Keratinocyte (primary cell): Measurements from ENCODE around the gene USP47. TPM values are rescaled to one million over a fixed set of nuclear protein-coding genes. Genes with fewer than 3 reads are reported as not detected.

Experiments used
- DNase-seq: peaks from one replicate; pipeline ENCODE4 v3.0.0-alpha.2; 2011; ENCODE audit warnings: low read depth, missing footprints, low spot score
- FAIRE-seq: peaks from 2 replicates; lab custom pipeline; 2011; peaks lifted over from hg19 to GRCh38; lab: Jason Lieb, UNC
- H2AFZ ChIP-seq: 2 replicates; pipeline ENCODE4 v1.6.0; 2012; ENCODE audit warnings: low read length, control low read depth, inconsistent platforms; ENCODE audit not compliant: control insufficient read depth
- H3K27ac ChIP-seq: 2 replicates; pipeline ENCODE4 v1.5.1; 2011; ENCODE audit warnings: low read length; ENCODE audit not compliant: control insufficient read depth, insufficient read depth
- H3K27me3 ChIP-seq: 3 replicates; pipeline ENCODE4 v1.6.0; 2011; ENCODE audit warnings: low read length; ENCODE audit not compliant: control insufficient read depth, insufficient read depth; ENCODE audit errors: extremely low read depth
- H3K36me3 ChIP-seq, 2 experiments: 2 replicates in 1 of 2; 3 replicates in 1 of 2; pipeline ENCODE4 v1.5.1; 2011; ENCODE audit warnings: low read length in 2 of 2, mild to moderate bottlenecking in 1 of 2; ENCODE audit not compliant: control insufficient read depth in 2 of 2, insufficient read depth in 2 of 2; ENCODE audit errors: extremely low read depth in 1 of 2
- H3K4me1 ChIP-seq: 3 replicates; pipeline ENCODE4 v1.5.1; 2011; ENCODE audit warnings: low read length; ENCODE audit not compliant: control insufficient read depth, insufficient read depth; ENCODE audit errors: extremely low read depth
- H3K4me2 ChIP-seq: 3 replicates; pipeline ENCODE4 v1.6.0; 2011; ENCODE audit warnings: low read depth, low read length; ENCODE audit not compliant: control insufficient read depth, insufficient read depth; ENCODE audit errors: extremely low read depth
- H3K4me3 ChIP-seq, 3 experiments: fragments of 200-600 bp in 1 of 3; sonication (generic) in 1 of 3; 2 replicates in 2 of 3; 3 replicates in 1 of 3; pipeline ENCODE4 v1.5.1; 2011 to 2016; ENCODE audit warnings: low read length in 3 of 3, mild to moderate bottlenecking in 3 of 3, control low read depth in 2 of 3, inconsistent platforms in 1 of 3, low read depth in 1 of 3, mixed read lengths in 1 of 3, mixed run types in 1 of 3, moderate library complexity in 1 of 3; ENCODE audit not compliant: control insufficient read depth in 2 of 3, insufficient read depth in 2 of 3; ENCODE audit errors: extremely low read depth in 1 of 3
- H3K79me2 ChIP-seq: 2 replicates; pipeline ENCODE4 v1.6.0; 2012; ENCODE audit warnings: low read length; ENCODE audit not compliant: control insufficient read depth, insufficient read depth
- H3K9ac ChIP-seq: 3 replicates; pipeline ENCODE4 v1.6.0; 2011; ENCODE audit warnings: low read length; ENCODE audit not compliant: control insufficient read depth, insufficient read depth; ENCODE audit errors: extremely low read depth
- H3K9me1 ChIP-seq: 3 replicates; pipeline ENCODE4 v1.6.0; 2011; ENCODE audit warnings: low read length; ENCODE audit not compliant: control insufficient read depth, insufficient read depth; ENCODE audit errors: extremely low read depth
- H3K9me3 ChIP-seq: 2 replicates; pipeline ENCODE4 v1.5.1; 2012; ENCODE audit warnings: low read depth, low read length; ENCODE audit not compliant: control insufficient read depth
- H4K20me1 ChIP-seq: 3 replicates; pipeline ENCODE4 v1.6.0; 2011; ENCODE audit warnings: low read length; ENCODE audit not compliant: control insufficient read depth, insufficient read depth; ENCODE audit errors: extremely low read depth
- EZH2 ChIP-seq: IDR thresholded peaks from one replicate; pipeline ENCODE4 v1.6.1; 2012; ENCODE audit warnings: inconsistent platforms, mild to moderate bottlenecking, low read length, moderate library complexity
- dilution Hi-C: fragments of 300-500 bp; cut with MboI; formaldehyde crosslinking; loops from one replicate; pipeline ENCODE4 v1.7.0; 2020; ENCODE audit warnings: low sequenced_read_pairs; ENCODE audit not compliant: extremely low pct_ligation_motif_present
- polyA plus RNA-seq, 5 experiments: library from polyadenylated mRNA; depleted of rRNA in 3 of 5; stranded (reverse) in 3 of 5; stranded (forward) in 1 of 5; unstranded in 1 of 5; fragments of >200 nt; gene quantifications; 1 replicate in 1 of 5; 2 replicates in 3 of 5; 3 replicates in 1 of 5; pipeline versions ENCODE4 v1.2.1 to v1.2.3, GENCODE V29; 2011 to 2012; ENCODE audit warnings: missing spikeins in 2 of 5, low read depth in 1 of 5, low replicate concordance in 1 of 5
- TF ChIP-seq, protein P1 (sequence below), 3 experiments: IDR thresholded peaks in 1 of 3; conservative IDR thresholded peaks in 1 of 3; optimal IDR thresholded peaks in 1 of 3; 2 replicates in 2 of 3; 3 replicates in 1 of 3; pipeline versions ENCODE3 to v1.5.1; 2011; ENCODE audit warnings: low read length in 3 of 3, mild to moderate bottlenecking in 3 of 3, moderate library complexity in 2 of 3, control low read depth in 1 of 3, inconsistent platforms in 1 of 3; ENCODE audit not compliant: insufficient read depth in 2 of 3; ENCODE audit errors: extremely low read depth in 1 of 3

Gene USP47
- polyA plus RNA-seq, 1 donor (not counting 4 experiments of a cell fraction or from before 2014, with no cell fraction given), result 22.4 TPM

DNA sequence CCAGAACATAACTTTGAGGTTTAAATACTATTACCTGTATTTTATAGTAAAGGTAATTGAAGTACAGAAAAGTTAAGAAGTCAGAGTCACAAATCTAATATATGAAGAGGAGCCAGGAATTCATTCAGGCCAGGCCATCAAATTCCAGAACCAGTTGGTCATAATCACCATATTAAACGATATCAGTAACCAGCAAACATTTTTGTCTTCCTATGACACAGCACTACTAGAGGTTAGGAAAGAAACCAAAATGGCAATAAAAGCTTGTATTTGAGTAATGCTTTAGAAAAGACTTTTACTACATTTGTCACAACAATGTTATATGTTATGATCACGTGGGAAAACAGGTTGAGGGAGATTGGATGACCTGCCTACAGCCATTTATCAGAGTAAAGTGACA is 104.4 kb downstream of the USP47 start:
- H3K9me3 ChIP-seq, result no peaks in the 10 kb centered on the region
- H2AFZ ChIP-seq, result no peak overlapping the region
- FAIRE-seq, result no peak
- no peaks in the 10 kb centered on the region for H4K20me1 ChIP-seq
- TF ChIP-seq, protein P1, sequence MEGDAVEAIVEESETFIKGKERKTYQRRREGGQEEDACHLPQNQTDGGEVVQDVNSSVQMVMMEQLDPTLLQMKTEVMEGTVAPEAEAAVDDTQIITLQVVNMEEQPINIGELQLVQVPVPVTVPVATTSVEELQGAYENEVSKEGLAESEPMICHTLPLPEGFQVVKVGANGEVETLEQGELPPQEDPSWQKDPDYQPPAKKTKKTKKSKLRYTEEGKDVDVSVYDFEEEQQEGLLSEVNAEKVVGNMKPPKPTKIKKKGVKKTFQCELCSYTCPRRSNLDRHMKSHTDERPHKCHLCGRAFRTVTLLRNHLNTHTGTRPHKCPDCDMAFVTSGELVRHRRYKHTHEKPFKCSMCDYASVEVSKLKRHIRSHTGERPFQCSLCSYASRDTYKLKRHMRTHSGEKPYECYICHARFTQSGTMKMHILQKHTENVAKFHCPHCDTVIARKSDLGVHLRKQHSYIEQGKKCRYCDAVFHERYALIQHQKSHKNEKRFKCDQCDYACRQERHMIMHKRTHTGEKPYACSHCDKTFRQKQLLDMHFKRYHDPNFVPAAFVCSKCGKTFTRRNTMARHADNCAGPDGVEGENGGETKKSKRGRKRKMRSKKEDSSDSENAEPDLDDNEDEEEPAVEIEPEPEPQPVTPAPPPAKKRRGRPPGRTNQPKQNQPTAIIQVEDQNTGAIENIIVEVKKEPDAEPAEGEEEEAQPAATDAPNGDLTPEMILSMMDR (optimal IDR thresholded peaks at IDR 0.05 in 1 of 3, IDR thresholded peaks at IDR 0.05 in 1 of 3, conservative IDR thresholded peaks at IDR 0.05 in 1 of 3; ENCODE audit: extremely low read depth in 1 of 3, insufficient read depth in 2 of 3, low read length in 3 of 3), result no peak
- no peak for TF ChIP-seq EZH2
- peaks cover 10% of the 10 kb centered on the region in 2 experiments for H3K36me3 ChIP-seq
- no peaks in the 10 kb centered on the region for H3K9me1 ChIP-seq
- H3K4me1 ChIP-seq, result no peaks in the 10 kb centered on the region
- H3K27ac ChIP-seq, result no peak overlapping the region
- no peak for DNase-seq
- no peak overlapping the region for H3K9ac ChIP-seq
- dilution Hi-C loops, result no loop called here
- no peak overlapping the region for H3K4me2 ChIP-seq
- no peak overlapping the region for H3K4me3 ChIP-seq
- no peaks in the 10 kb centered on the region for H3K79me2 ChIP-seq
- no peaks in the 10 kb centered on the region for H3K27me3 ChIP-seq

DNA sequence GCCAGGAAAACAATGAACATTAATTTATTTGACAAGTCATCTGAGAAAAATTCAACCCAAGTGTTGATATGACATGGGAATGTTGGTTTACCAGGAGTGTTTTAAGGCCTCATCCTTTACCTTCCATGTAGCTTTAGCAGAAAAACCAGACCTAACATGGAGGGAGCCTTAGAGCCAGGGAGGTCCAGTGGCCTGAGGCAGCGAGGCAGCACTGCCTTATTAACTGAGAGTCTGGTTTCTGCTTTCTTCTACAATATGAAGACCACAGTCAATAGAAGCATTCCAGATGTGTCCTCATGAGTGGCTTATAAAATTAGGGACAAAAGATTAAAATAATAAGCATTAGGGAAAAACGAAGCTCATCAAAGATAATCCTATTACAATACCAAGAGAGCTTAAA is 105.1 kb downstream of the USP47 start:
- DNase-seq (no peak), FAIRE-seq (peak; percentile 29)
- no peak overlapping the region for H3K27ac ChIP-seq
- no peaks in the 10 kb centered on the region for H3K9me1 ChIP-seq
- dilution Hi-C loops, result no loop called here
- H3K79me2 ChIP-seq, result no peaks in the 10 kb centered on the region
- H3K9ac ChIP-seq, result no peak overlapping the region
- no peak overlapping the region for H3K4me3 ChIP-seq
- H3K9me3 ChIP-seq, result no peaks in the 10 kb centered on the region
- no peak overlapping the region for H3K4me2 ChIP-seq
- H3K36me3 ChIP-seq, result peaks cover 10 to 11% of the 10 kb centered on the region in 2 experiments
- H3K27me3 ChIP-seq, result no peaks in the 10 kb centered on the region
- no peaks in the 10 kb centered on the region for H3K4me1 ChIP-seq
- no peak for TF ChIP-seq EZH2
- TF ChIP-seq, protein P1 (optimal IDR thresholded peaks at IDR 0.05 in 1 of 3, IDR thresholded peaks at IDR 0.05 in 1 of 3, conservative IDR thresholded peaks at IDR 0.05 in 1 of 3; ENCODE audit: extremely low read depth in 1 of 3, insufficient read depth in 2 of 3, low read length in 3 of 3), result no peak
- H4K20me1 ChIP-seq, result no peaks in the 10 kb centered on the region
- no peak overlapping the region for H2AFZ ChIP-seq
